GM12872 (cell line): ENCODE measurements around the gene ZNHIT1.

Experiments used
- TF ChIP-seq, protein P1 (sequence below): IDR thresholded peaks from 3 replicates; pipeline ENCODE4 v1.5.1; 2011; ENCODE audit warnings: low read depth, mild to moderate bottlenecking, low read length, moderate library complexity; ENCODE audit not compliant: insufficient read depth

The ZNHIT1 gene

DNA sequence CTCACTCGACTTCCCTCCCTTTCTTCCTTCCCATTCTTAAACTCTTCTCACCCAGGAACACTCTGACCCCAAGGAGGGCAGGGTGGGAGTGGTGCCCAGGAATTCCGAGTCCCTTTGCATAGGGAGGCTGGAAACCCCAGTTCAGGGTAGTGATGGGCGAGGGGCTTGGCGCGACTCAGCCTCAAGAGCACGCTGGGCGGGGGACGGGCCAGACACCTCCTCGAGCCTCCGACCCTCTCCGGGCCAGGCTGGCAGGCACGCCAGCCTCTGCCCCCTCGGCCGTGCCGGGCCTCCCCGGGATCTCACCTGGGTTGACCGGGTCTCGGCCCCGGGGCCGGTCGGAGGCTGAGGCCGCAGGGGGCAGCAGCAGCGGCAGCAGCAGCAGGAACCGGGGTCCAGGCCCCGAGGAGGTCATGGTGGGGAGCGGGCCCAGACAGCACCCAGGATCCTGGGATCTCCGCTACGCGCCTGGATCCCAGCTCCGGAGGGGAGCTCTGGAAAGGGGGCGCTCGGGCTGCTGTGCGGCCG is 1.0 kb upstream of the ZNHIT1 start:
- TF ChIP-seq, protein P1, sequence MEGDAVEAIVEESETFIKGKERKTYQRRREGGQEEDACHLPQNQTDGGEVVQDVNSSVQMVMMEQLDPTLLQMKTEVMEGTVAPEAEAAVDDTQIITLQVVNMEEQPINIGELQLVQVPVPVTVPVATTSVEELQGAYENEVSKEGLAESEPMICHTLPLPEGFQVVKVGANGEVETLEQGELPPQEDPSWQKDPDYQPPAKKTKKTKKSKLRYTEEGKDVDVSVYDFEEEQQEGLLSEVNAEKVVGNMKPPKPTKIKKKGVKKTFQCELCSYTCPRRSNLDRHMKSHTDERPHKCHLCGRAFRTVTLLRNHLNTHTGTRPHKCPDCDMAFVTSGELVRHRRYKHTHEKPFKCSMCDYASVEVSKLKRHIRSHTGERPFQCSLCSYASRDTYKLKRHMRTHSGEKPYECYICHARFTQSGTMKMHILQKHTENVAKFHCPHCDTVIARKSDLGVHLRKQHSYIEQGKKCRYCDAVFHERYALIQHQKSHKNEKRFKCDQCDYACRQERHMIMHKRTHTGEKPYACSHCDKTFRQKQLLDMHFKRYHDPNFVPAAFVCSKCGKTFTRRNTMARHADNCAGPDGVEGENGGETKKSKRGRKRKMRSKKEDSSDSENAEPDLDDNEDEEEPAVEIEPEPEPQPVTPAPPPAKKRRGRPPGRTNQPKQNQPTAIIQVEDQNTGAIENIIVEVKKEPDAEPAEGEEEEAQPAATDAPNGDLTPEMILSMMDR, result no peak

- TF ChIP-seq, protein P1, result no peak
Measured at GRCh38 chr7:101218236-101219125, 516 bp downstream of the ZNHIT1 start.

- TF ChIP-seq, protein P1, result no peak
Measured at GRCh38 chr7:101220295-101220694, 2.3 kb downstream of the ZNHIT1 start.

DNA sequence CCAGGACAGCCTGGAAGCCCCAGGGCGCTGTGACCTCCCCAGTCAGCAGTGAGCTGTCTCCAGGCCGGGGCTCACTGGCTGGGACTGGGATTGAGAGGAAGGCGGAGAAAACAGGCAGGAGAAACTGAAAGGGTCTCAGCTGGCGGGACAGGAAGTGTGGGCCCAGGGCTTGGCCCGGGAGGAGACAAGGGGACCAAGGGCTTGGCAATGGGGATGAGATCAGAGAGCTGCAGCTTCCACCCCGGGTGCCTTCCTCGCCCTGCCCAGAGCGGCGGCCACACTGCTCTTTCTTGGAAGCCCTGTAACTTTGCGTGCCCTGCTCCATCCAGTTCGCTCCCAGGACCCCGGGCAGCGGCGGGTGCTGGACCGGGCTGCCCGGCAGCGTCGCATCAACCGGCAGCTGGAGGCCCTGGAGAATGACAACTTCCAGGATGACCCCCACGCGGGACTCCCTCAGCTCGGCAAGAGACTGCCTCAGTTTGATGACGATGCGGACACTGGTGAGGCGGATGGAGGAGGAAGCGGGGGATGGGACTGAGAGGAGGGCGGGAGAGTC is 4.4 kb downstream of the ZNHIT1 start:
- TF ChIP-seq, protein P1, result no peak

DNA sequence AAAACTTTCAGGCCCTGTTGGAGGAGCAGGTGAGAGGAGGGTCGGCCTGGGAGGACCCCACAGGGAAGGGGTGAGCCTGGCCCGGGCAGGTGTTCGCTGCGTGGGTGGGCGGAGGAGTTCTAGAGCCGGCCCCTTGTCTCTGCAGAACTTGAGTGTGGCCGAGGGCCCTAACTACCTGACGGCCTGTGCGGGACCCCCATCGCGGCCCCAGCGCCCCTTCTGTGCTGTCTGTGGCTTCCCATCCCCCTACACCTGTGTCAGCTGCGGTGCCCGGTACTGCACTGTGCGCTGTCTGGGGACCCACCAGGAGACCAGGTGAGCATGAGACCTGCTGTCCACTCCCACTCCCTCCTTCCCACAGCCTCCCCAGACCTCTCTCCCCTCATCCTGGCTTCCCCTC is 5.6 kb downstream of the ZNHIT1 start:
- TF ChIP-seq, protein P1, result no peak

GRCh38 chr7:101225650-101226049 is 7.7 kb downstream of the ZNHIT1 start:
- TF ChIP-seq, protein P1, result no peak

DNA sequence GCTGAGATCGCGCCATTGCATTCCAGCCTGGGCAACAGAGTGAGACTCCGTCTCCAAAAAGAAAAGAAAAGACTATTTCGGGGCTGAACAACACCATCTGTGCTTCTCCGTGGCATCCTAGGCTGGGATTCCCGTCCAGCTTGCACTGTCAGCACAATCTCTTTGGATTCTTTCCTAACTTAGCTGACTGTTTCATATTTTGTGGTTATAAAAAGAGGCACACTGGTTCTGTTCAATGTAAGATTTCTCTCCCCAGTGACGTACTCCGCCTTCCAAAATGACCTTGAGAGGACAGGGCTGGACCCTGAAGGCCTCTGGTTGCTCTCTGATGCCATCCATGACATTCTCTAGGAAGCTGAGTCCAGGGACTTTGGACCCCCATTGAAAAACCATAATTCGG is 8.8 kb downstream of the ZNHIT1 start:
- TF ChIP-seq, protein P1, result no peak
